GM12874 (cell line): ENCODE measurements around the gene SPEM3.

ENCODE experiments used
- TF ChIP-seq, protein P1 (sequence below): IDR thresholded peaks from 2 replicates; pipeline ENCODE4 v1.5.1; 2011; ENCODE audit warnings: low read depth, mild to moderate bottlenecking, control low read depth, low read length, moderate library complexity; ENCODE audit not compliant: insufficient read depth

The SPEM3 gene

DNA sequence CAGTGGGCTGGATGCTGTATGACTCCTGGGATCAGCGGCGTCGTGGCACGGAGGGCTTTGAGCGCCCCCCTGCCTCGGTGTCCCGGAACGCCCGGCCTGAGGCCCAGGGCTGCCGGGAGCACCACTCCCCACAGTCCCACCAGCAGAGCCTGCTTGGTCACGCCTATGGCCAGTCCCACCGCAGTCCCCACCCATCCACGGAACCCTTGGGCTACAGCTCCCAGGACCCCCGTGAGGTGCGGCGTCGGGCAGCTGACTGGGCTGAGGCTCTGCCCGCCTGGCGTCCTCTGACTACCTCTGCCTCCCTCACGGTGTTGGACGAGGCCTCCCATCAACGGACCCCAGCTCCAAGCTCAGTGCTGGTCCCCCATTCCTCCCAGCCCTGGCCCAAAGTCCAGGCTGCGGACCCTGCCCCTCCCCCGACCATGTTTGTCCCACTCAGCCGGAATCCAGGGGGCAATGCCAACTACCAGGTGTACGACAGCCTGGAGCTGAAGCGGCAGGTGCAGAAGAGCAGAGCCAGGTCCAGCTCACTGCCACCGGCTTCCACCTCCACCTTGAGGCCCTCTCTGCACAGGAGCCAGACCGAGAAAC lies 1.7 kb upstream of the SPEM3 start:
- TF ChIP-seq, protein P1, sequence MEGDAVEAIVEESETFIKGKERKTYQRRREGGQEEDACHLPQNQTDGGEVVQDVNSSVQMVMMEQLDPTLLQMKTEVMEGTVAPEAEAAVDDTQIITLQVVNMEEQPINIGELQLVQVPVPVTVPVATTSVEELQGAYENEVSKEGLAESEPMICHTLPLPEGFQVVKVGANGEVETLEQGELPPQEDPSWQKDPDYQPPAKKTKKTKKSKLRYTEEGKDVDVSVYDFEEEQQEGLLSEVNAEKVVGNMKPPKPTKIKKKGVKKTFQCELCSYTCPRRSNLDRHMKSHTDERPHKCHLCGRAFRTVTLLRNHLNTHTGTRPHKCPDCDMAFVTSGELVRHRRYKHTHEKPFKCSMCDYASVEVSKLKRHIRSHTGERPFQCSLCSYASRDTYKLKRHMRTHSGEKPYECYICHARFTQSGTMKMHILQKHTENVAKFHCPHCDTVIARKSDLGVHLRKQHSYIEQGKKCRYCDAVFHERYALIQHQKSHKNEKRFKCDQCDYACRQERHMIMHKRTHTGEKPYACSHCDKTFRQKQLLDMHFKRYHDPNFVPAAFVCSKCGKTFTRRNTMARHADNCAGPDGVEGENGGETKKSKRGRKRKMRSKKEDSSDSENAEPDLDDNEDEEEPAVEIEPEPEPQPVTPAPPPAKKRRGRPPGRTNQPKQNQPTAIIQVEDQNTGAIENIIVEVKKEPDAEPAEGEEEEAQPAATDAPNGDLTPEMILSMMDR, result no peak

DNA sequence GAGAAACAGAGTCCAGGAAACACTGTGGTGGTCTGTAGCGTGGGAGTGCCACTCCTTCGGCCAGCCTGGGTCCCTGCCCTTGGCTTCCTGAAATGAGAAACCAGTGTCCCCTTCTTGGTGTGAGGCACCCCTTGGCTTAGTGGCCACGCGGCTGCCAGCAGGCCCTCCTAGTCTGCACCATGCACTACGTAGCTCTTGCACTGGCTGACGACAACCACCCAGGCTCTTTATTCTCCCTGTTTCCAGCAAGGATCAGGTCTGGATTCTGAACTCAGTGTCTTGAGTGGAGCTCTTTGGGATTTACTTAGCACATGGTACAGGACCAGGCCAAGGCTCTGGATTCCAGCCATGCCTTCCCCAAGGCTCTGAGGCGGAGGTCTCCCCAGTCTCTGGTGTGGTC lies 1.1 kb upstream of the SPEM3 start:
- TF ChIP-seq, protein P1, result no peak

DNA sequence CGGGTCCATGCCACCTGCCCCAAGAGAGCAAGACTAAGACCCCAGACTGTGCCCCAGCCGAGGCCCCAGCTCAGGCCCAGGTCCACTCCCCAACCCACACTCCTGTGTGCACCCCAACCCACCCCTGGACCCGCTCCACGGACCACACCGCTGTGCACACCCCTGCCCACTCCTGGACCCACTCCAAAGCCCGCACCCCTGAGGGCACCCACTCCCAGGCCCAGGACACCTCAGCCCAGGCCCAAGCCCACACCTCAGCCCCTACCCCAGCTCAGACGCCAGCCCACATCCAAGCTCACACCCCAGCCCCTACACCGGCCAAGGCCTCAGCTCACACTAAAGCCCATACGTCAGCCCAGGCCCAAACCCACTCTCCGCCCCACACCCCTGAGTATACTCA lies 1.1 kb downstream of the SPEM3 start:
- TF ChIP-seq, protein P1, result no peak

DNA sequence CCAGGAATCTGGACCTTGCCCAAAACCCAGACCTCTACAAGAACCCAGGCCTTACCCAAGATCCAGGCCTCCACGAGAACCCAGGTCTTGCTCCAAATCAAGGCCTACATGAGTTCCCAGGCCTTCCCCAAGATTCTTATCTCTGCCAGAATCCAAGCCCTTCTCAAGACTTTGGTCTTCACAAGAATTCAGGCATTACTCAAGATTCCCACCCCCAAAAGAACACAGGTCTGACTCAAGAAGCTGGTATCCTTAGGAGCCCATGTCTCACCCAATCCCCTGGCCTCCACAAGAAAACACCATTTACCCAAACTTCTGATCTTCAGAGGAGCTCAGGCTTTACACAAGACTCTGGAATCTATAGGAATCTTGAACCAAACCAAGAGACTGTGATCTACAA lies 2.6 kb downstream of the SPEM3 start:
- TF ChIP-seq, protein P1, result no peak

DNA sequence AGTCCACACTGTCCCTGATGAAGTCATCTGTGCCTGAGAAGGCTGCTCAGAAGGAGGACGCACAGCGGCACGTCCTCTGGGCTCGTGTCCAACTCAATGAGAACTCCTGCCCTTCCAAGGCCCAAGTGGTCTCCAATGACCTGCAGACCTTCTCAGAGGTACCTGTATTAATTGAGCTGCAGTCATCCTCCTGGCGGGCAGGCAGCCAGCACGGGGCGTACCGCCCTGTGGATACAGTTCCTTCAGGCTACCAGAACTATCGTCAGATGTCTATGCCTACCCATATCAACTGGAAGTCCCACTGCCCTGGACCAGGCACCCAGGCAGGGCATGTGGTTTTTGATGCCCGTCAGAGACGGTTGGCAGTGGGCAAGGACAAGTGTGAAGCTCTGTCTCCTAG lies 3.6 kb downstream of the SPEM3 start:
- TF ChIP-seq, protein P1, result no peak

DNA sequence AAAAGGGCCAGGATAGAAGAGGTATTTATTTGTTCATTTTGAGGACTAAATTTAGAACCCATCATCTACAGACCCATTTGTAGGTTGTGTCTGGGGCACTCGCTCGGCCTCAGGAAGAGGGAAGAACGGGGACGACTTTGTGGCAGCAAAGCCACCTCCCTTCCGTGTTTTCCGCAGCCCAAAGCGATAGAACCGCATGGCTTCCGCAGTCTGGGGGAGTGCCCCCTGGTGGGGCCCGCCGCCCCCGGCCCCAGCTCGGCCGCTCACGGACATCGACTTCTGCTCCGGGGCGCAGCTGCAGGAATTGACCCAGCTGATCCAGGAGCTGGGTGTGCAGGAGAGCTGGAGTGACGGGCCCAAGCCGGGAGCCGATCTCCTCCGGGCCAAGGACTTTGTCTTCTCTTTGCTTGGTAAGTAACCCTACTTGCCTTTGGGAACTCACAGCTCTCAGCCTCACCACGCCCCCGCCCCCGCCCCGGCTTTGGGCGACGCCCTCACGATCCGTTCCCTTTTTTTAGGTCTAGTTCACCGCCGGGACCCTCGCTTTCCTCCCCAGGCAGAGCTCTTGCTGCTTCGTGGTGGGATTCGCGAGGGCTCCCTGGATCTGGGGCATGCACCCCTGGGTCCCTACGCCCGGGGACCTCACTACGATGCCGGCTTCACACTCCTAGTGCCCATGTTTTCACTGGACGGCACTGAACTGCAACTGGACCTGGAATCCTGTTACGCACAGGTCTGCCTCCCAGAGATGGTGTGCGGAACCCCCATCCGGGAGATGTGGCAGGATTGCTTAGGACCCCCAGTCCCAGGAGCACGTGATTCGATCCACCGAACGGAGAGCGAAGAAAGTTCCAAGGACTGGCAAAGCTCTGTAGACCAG lies 7.3 kb downstream of the SPEM3 start:
- TF ChIP-seq, protein P1, result peak; percentile 49

DNA sequence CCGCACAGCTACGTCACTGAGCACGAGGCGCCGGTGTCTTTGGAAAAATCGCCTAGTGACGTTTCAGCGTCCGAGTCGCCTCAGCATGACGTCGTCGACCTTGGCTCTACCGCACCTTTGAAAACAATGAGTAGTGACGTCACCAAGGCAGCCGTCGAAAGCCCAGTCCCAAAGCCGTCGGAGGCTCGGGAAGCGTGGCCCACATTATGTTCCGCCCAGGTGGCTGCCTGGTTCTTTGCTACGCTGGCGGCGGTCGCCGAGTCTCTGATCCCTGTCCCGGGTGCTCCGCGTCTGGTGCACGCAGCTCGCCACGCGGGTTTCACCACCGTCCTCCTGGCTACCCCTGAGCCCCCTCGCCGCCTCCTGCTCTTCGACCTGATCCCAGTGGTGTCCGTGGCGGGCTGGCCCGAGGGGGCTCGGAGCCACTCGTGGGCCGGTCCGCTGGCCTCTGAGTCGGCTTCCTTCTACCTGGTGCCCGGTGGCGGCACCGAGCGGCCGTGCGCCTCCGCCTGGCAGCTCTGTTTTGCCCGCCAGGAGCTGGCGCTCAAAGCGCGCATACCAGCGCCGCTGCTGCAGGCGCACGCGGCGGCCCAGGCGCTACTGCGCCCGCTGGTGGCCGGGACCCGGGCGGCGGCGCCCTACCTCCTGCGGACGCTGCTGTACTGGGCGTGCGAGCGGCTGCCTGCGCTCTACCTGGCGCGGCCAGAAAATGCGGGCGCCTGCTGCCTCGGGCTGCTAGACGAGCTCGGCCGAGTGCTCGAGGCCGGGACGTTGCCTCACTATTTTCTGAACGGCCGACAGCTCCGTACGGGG lies 8.1 kb downstream of the SPEM3 start:
- TF ChIP-seq, protein P1, result peak; percentile 90
